ENCODE data around the gene FAM13A. TPM values are rescaled to one million over a fixed set of nuclear protein-coding genes. Genes with fewer than 3 reads are reported as not detected.

The FAM13A gene
- total and polyA plus RNA-seq, 2 of the 8 experiments (the other 6 are each of a cell fraction or from before 2014, with no cell fraction given), result 7.1 to 16.5 TPM

DNA sequence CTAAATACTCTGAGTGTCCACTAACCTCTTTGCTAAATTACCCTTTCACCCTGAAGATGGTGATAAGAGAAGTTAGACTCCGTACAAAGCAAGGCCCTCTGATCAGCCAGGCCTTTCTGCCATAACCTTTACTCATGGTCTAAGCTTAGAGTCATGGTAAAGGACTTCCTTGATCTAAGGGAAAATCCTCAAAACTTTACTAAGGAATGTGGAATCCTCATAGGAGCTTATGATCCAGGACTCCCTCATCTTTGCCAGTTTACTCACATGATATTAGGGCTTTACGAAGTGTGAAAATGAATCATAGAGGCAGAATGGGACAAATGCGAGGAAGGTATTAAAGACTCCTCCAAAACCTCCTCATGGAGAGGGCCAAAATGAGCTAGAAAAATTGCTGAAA, 7.9 kb upstream of the FAM13A start:
- H3K79me2 ChIP-seq (ENCODE audit: control insufficient read depth in 1 of 2, insufficient read depth in 2 of 2, low read length in 2 of 2), result no peaks in the 10 kb centered on the region
- no peak overlapping the region for H2AK5ac ChIP-seq (ENCODE audit: low read depth, low read length)
- H3K4me1 ChIP-seq (replicated peaks in 1 of 4; ENCODE audit: control insufficient read depth in 3 of 4, insufficient read depth in 4 of 4, low read length in 3 of 4), result no peaks in the 10 kb centered on the region
- H4K5ac ChIP-seq (ENCODE audit: insufficient read length, low read depth, low read length), result no peak overlapping the region
- H3K27me3 ChIP-seq (replicated peaks in 1 of 4; ENCODE audit: control insufficient read depth in 3 of 4, extremely low read depth in 1 of 4, insufficient read depth in 3 of 4, low read length in 3 of 4), result no peaks in the 10 kb centered on the region
- no peak overlapping the region for H3K56ac ChIP-seq (replicated peaks; ENCODE audit: insufficient read length, low read depth, low read length)
- H4K20me1 ChIP-seq (replicated peaks in 1 of 2; ENCODE audit: control insufficient read depth in 1 of 2, insufficient read depth in 2 of 2, low read length in 2 of 2), result no peaks in the 10 kb centered on the region
- no peak overlapping the region for H3K27ac ChIP-seq (ENCODE audit: low read depth, low read length)
- H4K91ac ChIP-seq (replicated peaks; ENCODE audit: insufficient read length, low read length), result no peak overlapping the region
- H2BK12ac ChIP-seq (ENCODE audit: low read depth, low read length), result no peak overlapping the region
- no peak overlapping the region for H2BK20ac ChIP-seq (ENCODE audit: low read length)
- DNase-seq (ENCODE audit: low read depth in 1 of 2, low spot score in 2 of 2) (no peak), FAIRE-seq (no peak)
- H3K9me3 ChIP-seq (ENCODE audit: insufficient read depth in 2 of 2, low read depth in 1 of 2, low read length in 1 of 2), result no peaks in the 10 kb centered on the region
- no peak overlapping the region for H3K18ac ChIP-seq (ENCODE audit: extremely low read depth, low read length)
- H4K8ac ChIP-seq (ENCODE audit: extremely low read depth, insufficient read depth, low read length), result no peak overlapping the region
- TF ChIP-seq RXRA (IDR thresholded peaks at IDR 0.05; ENCODE audit: insufficient read depth, low read depth, low read length), result no peak
- TF ChIP-seq BCL11A (IDR thresholded peaks at IDR 0.05; ENCODE audit: low read depth in 2 of 2, low read length in 2 of 2), result no peak
- H3K9ac ChIP-seq (replicated peaks in 1 of 4; ENCODE audit: extremely low read depth in 1 of 4, low read depth in 3 of 4, low read length in 3 of 4), result no peak overlapping the region
- H2BK15ac ChIP-seq (ENCODE audit: low read length), result no peak overlapping the region
- H2BK5ac ChIP-seq (ENCODE audit: low read depth, low read length), result no peak overlapping the region
- H3K23me2 ChIP-seq (ENCODE audit: low read depth, low read length), result no peaks in the 10 kb centered on the region
- no peak overlapping the region for H3K4ac ChIP-seq (replicated peaks; ENCODE audit: insufficient read length, low read depth, low read length)
- no peak overlapping the region for H3K4me2 ChIP-seq (ENCODE audit: insufficient read depth in 1 of 2, low read depth in 2 of 2, low read length in 2 of 2)
- no peak overlapping the region for H2BK120ac ChIP-seq (replicated peaks; ENCODE audit: low read depth, low read length)
- no peaks in the 10 kb centered on the region for H3K79me1 ChIP-seq (ENCODE audit: low read depth, low read length)
- 94% methylated on average over 3 of the region's 3 CpGs; no CpG with 5 or more reads in 1 of the 2 experiments for WGBS, 2 experiments (ENCODE audit: extremely low coverage in 1 of 2, insufficient coverage in 1 of 2, insufficient read length in 1 of 2, insufficient replicate concordance in 2 of 2, low coverage in 1 of 2, low lambda C conversion rate in 2 of 2, missing lambda C conversion rate in 1 of 2)
- ChIA-PET CTCF (ENCODE audit: partially characterized antibody) (interaction anchor here (0.9 to 1.0 kb wide), 2 partner anchors 18 to 417 kb away, joined by 3 read pairs; no protein-coding TSS in a partner anchor), POLR2A (ENCODE audit: partially characterized antibody) (no interaction called here)
- H2AFZ ChIP-seq (ENCODE audit: low read length), result no peak overlapping the region
- no peak overlapping the region for H3K14ac ChIP-seq (ENCODE audit: insufficient read length)
- H3K36me3 ChIP-seq (ENCODE audit: control insufficient read depth in 2 of 4, insufficient read depth in 4 of 4, low read length in 3 of 4), result no peaks in the 10 kb centered on the region
- H3K23ac ChIP-seq (ENCODE audit: insufficient read length), result no peak overlapping the region
- H3K4me3 ChIP-seq (ENCODE audit: extremely low read depth in 1 of 4, insufficient read depth in 2 of 4, low read depth in 3 of 4, low read length in 4 of 4), result no peak overlapping the region

Data from H1 (cell line).